Stimulated activated CD8-positive, alpha-beta memory T cell treated with anti-CD3 and anti-CD28 coated beads, Interleukin-7, amount 100 ng/mL, for 24 hours (primary cell): ENCODE results near the gene KEL.

ENCODE experiments used
- DNase-seq: peaks from one replicate; pipeline ENCODE4 v3.0.0-alpha.2; 2020; ENCODE audit warnings: low read depth

KEL gene

GRCh38 chr7:142960955-142961512 lies 1.1 kb downstream of the KEL start:
- no peak for DNase-seq

DNA sequence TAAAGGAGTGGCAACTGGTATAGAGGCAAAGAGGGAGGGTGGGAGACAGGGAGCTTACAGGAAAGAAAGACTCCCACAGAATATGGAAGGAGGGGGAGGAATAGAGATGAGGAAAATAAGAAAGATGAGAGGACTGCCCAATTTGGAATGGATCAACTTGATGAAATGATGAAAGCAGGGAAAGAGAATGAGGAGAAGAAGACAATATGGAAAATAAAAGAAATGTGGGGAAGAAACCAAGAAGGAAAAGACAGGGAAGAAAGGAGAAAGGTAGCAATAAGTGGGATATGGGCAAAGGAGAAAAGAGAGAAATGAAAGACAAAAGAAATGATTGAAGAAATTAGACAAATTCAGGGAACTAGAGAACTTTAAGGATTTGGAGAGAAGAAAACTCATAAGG lies 3.0 kb downstream of the KEL start:
- no peak for DNase-seq

- DNase-seq, result no peak
Measured at GRCh38 chr7:142957723-142958122, 4.4 kb downstream of the KEL start.

DNA sequence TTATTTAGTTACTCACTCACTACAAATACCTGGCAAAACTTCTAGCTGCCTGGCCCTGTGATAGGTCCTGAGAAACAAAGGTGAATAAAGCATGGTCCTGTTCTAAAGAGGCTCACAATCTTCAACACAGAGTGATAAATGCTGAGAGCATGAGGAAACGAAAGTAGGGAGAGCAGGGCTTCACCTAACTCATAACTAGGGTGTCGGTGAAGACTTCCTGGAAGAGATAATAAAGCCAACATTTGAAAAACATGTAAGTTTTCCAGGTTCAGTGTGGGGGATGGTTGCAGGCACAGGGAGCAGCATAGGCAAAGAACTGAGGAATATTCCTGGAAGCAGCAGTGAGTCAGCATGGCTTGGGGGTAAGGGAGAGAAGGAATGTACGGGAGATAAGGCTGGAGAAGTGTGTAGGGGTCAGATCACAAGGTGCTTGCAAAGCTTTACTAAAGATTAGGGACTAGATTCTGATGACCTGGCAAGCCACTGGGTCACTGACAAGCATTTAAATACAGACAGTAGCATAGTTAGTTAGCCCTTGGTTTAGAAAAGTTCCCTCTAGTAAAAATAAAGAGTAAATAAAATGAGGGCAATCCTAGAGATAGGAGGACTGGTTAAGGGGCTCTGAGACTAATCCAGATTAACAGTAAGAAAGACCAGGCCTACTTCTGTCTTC lies 5.1 kb downstream of the KEL start:
- no peak for DNase-seq

- DNase-seq, result no peak
Measured at GRCh38 chr7:142954680-142955268, 7.4 kb downstream of the KEL start.

DNA sequence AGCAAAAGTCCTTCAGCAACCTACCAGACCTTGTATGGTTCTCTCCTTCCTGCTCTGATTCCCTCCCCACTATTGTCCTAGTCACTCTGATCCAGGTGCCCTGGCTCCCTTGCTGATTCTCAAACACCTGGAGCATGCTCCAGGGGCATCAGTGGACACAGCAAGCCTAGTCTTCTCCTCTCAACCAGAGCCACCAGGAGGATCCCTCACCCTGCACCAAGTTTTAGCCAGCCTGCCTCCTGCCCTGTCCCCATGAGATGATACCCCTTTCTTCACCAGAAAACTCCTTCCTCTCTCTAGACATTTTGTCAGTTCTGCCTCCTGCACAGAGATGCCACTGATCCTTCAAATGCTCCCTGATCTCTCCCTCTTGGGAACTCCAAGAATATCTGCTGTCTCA lies 11.9 kb downstream of the KEL start:
- DNase-seq, result no peak

DNA sequence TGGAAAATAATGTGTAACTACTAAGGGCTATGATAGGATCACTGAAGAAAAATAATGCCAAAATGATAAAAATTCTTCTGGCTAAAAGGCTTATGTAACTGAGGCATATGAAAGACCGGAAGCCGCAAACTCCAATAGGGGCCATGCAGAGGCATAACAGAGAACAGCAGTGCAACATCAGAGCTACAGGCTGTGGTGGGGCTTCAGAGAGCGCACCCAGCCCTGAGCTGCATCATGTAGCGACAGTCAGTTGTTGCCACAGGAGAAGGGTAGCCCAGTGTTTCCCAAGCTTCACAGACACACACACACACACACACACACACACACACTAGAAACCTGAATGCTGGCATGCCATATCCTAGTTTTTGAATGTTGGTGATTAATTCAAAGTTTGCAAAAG lies 13.6 kb downstream of the KEL start:
- DNase-seq, result no peak

DNA sequence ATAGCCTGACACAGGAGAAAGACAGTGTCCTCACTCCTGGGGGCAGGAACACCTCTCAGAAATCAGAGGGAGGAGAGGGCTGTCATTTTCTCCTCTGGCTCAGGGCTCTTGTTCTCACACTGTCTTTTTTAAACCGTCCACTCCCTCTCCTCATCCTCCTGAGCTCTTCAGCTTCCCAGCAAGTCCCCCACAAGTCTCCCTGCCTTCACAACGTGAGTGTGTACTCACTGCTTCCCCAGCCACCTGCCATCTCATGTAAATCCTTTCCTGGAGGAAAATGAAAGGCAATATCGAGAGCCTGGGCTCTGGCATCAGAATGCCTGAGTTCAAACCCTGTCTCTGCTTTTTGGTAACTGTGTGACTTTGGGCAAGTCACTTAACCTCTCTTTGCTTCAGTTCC lies 17.2 kb downstream of the KEL start:
- no peak for DNase-seq

GRCh38 chr7:142943706-142944268 lies 18.4 kb downstream of the KEL start:
- no peak for DNase-seq

DNA sequence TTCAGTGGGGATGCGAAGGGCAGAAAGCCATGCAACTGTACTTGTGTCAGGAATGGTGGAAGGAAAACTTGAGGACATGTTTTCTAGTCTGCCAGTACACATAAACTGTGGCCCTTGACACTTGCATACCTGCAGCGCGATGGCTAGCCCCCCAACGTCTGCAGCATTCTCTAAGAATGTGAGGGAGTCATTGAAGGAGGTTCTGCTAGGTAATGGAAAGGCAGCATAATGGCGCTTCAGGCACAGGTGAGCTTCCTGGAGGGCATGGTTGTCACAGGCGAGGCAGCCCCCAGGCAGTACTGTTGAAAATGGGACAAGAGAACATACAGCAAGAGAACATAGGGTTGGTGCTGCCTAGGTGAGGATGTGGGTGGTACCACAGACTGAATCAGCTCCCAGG lies 19.4 kb downstream of the KEL start:
- no peak for DNase-seq

DNA sequence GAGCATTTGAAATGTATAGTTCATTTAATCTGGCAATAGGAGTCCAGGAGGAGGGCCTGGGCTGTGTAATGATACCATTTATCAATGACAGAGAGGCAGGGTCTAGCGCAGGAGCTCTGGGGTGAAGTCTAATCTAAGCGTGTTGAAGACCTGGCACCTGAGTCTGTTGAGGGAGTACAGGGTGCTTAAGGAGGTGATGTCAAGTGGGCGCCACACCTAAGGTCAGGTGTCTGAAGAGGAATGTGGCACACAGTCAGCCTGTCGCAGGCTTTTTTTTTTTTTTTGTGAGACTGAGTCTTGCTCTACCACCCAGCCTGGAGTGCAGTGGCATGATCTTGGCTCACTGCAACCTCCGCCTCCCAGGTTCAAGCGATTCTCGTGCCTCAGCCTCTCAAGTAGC lies 20.6 kb downstream of the KEL start:
- DNase-seq, result no peak

GRCh38 chr7:142940966-142941535 lies 21.1 kb downstream of the KEL start:
- no peak for DNase-seq

DNA sequence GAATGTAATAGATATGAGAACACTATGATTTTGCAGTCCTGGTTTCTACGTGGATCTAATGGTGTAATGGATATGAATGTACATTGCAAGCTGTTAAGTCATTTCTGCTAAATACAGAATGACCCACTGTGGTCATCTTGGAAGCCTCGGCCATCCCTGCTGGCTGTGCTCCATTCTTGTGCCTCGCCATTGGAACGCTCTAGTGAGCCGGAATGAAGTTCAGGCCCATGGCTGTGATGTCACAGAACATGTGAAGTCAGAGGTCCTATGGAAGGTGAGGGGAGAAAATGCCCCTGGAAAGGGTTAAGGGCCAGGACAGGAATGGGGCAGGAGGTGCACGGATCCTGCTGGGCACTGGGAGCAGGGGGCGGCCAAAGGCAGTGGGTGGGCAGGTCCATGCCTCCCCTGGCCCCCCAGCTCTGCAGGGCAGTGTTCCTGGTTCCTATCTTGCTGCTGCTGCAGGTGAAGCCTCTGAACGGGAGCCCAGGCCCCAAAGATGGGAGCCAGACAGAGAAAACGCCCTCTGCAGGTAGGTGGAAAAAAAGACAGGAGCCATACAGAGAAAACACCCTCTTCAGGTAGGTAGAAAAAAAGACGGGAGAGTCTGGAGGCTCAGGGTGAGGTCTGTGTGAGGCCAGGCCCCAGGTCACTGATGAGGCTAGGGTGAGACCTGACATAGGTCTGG lies 22.8 kb downstream of the KEL start, which contains the start of gene LLCFC1:
Gene LLCFC1, plus strand, starts transcription at position 259 of the 685 bp plus-strand sequence. Its CDS starts 138 bp downstream, at position 397.
- no peak for DNase-seq

GRCh38 chr7:142938611-142939010 lies 23.6 kb downstream of the KEL start:
- DNase-seq, result no peak

GRCh38 chr7:142935941-142936565 lies 26.1 kb downstream of the KEL start:
- DNase-seq, result no peak

DNA sequence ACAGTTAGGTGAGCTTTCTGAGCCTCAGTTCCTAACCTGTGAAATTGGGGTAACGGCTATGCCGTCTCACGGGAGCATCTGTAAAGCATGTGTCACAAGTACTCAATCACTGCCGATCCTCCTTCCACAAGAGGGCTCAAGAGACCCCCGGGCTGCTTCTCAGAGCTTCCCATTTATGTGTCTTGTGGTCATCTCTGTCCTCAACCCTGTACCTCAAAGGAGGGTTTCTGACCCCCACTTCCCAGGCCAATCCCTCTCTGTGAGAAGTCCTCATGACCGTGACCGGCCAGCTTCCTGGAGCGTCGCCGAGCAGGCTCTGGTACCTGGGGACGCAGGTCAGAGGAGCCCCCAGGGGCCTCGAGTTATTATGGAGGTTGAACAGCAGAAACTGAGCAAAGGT lies 28.1 kb downstream of the KEL start:
- DNase-seq, result no peak

GRCh38 chr7:142933624-142934023 lies 28.5 kb downstream of the KEL start, which contains the start of gene TRPV5:
TRPV5 (minus strand) TSS chr7:142933746; CDS start chr7:142933459, 287 bp downstream.
- no peak for DNase-seq

DNA sequence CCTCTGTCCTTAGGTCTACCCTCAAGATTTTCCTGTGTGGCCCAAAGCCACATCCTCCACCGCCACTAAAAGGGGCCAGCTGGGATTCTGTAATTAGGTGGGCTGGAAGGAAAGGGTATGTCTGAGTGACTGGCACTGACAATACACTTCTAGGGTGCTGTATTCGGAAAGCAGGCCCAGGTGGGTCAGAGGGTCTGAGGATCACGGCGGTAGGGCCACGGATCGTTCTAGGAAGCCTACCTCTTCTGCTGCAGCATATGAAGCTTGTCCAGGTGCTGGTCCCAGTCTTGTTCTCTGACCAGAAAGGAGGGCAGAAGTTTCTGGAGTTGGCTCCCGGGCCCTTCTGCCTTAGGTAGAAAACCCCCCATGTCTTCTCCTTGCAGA lies 29.1 kb downstream of the KEL start:
- no peak for DNase-seq

DNA sequence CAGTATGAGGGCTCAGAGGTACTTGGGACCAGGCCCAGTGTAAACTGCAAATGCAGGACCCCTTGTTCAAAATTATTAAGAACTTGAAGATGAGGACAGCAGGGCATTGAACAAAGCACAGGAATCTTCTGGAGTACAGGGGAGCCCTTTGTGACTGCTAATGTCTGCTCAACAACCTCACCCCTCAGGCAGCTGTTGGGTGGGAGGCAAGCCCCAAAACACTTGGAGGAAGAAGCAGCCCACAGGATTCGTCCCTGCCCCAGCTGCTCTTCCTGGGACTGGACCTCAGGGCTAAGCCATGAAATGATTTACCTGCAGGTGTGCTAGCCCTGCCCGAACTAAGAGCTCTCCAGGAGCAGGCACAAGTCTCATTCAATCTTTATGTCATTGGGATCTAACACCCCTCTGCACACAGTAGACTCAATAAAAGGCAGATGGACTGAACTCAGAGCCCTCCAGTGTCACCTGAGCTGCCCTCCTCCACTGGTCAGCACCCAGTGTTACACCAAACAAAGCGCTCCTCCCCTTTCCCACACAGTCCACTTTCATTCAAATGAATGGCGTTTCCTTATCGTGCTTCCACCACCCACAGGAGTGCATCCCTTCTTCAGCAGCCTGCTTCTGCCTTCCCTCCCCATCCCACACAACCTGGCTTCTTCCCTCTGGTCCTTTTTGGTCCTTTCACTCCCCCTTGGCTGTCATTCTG lies 29.6 kb downstream of the KEL start:
- no peak for DNase-seq

GRCh38 chr7:142930126-142930730 lies 31.9 kb downstream of the KEL start:
- no peak for DNase-seq

DNA sequence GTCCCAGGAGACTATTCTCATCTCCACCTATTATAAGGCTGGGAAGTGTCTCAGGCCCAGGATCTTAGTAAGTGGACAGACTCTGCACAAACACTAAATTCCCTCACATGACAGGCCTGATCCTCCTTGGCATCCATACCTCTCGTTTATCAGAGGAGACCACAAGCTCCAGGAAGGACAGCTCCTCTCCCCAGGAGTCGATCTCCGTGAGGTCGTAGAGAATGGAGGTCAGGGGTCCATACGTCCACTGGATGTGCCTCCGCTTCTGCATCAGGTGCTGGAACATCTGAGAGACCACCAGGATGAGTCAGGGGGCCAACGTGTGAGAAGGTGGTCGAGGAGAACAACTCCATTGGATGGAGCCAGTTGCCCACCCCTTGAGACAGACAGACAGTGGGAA lies 34.2 kb downstream of the KEL start:
- DNase-seq, result no peak
